ENCODE data around the gene SH3RF1.

The SH3RF1 gene

GRCh38 chr4:169163495-169163894 is 107.3 kb downstream of the SH3RF1 start:
- Histone ChIP-seq H3K9ac (ENCODE audit: low read depth, low read length, poor library complexity) (no peak overlapping the region), H3K27me3 (ENCODE audit: control insufficient read depth in 3 of 3, insufficient read depth in 3 of 3, low read depth in 1 of 3, low read length in 3 of 3) (no peaks in the 10 kb centered on the region), H3K9me3 (replicated peaks in 1 of 2; ENCODE audit: control insufficient read depth in 2 of 2, insufficient read depth in 1 of 2, low read depth in 1 of 2, low read length in 2 of 2) (no peaks in the 10 kb centered on the region), H3K4me3 (ENCODE audit: low read length in 2 of 2) (no peak overlapping the region), H3K14ac (ENCODE audit: low read length) (no peak overlapping the region), H3K4ac (ENCODE audit: low read length) (no peak overlapping the region), H3K4me2 (ENCODE audit: insufficient read depth, low read length, poor library complexity, severe bottlenecking) (no peak overlapping the region), H3K18ac (ENCODE audit: low read length) (no peak overlapping the region), H2BK120ac (ENCODE audit: low read depth, low read length) (no peak overlapping the region), H4K91ac (ENCODE audit: low read depth, low read length, poor library complexity) (no peak overlapping the region), H3K23ac (ENCODE audit: low read depth, low read length, poor library complexity) (no peak overlapping the region), H3K4me1 (ENCODE audit: control insufficient read depth in 2 of 2, insufficient read depth in 1 of 2, low read depth in 1 of 2, low read length in 2 of 2) (peaks cover 1% of the 10 kb centered on the region in 2 donors), H3K27ac (replicated peaks; ENCODE audit: low read length) (no peak overlapping the region), H2BK12ac (ENCODE audit: low read length) (no peak overlapping the region), H4K8ac (ENCODE audit: low read depth, low read length) (no peak overlapping the region), H3K36me3 (replicated peaks in 1 of 2; ENCODE audit: control insufficient read depth in 2 of 2, insufficient read depth in 2 of 2, low read length in 2 of 2) (no peaks in the 10 kb centered on the region), H2BK5ac (ENCODE audit: low read length) (no peak overlapping the region), H3K79me1 (ENCODE audit: low read depth, low read length) (no peaks in the 10 kb centered on the region), H2AK5ac (ENCODE audit: low read depth, low read length) (no peak overlapping the region), H2AFZ (ENCODE audit: low read length) (no peak overlapping the region), H2BK15ac (ENCODE audit: low read length) (no peak overlapping the region)
- no CpG with 5 or more reads among the region's 4 CpGs for WGBS, 2 donors (ENCODE audit: extremely low coverage in 2 of 2, insufficient read length in 2 of 2, insufficient replicate concordance in 1 of 2)
- no peak for DNase-seq (ENCODE audit: low spot score)

GRCh38 chr4:169160825-169161224 is 109.9 kb downstream of the SH3RF1 start:
- no peak overlapping the region for H3K23ac ChIP-seq (ENCODE audit: low read depth, low read length, poor library complexity)
- DNase-seq (ENCODE audit: low spot score), result no peak
- no peaks in the 10 kb centered on the region for H3K79me1 ChIP-seq (ENCODE audit: low read depth, low read length)
- H3K18ac ChIP-seq (ENCODE audit: low read length), result no peak overlapping the region
- no peak overlapping the region for H3K14ac ChIP-seq (ENCODE audit: low read length)
- H2BK15ac ChIP-seq (ENCODE audit: low read length), result no peak overlapping the region
- WGBS, 2 donors (ENCODE audit: extremely low coverage in 2 of 2, insufficient read length in 2 of 2, insufficient replicate concordance in 1 of 2), result no CpG with 5 or more reads among the region's 3 CpGs
- H3K4me2 ChIP-seq (ENCODE audit: insufficient read depth, low read length, poor library complexity, severe bottlenecking), result no peak overlapping the region
- no peak overlapping the region for H4K91ac ChIP-seq (ENCODE audit: low read depth, low read length, poor library complexity)
- no peak overlapping the region for H3K27ac ChIP-seq (replicated peaks; ENCODE audit: low read length)
- H3K9ac ChIP-seq (ENCODE audit: low read depth, low read length, poor library complexity), result no peak overlapping the region
- H3K4ac ChIP-seq (ENCODE audit: low read length), result no peak overlapping the region
- no peak overlapping the region for H4K8ac ChIP-seq (ENCODE audit: low read depth, low read length)
- peaks cover 1% of the 10 kb centered on the region in 2 donors for H3K4me1 ChIP-seq (ENCODE audit: control insufficient read depth in 2 of 2, insufficient read depth in 1 of 2, low read depth in 1 of 2, low read length in 2 of 2)
- no peak overlapping the region for H2AFZ ChIP-seq (ENCODE audit: low read length)
- H2BK5ac ChIP-seq (ENCODE audit: low read length), result no peak overlapping the region
- H3K27me3 ChIP-seq (ENCODE audit: control insufficient read depth in 3 of 3, insufficient read depth in 3 of 3, low read depth in 1 of 3, low read length in 3 of 3), result no peaks in the 10 kb centered on the region
- no peak overlapping the region for H2BK12ac ChIP-seq (ENCODE audit: low read length)
- H3K36me3 ChIP-seq (replicated peaks in 1 of 2; ENCODE audit: control insufficient read depth in 2 of 2, insufficient read depth in 2 of 2, low read length in 2 of 2), result peaks cover 2 to 10% of the 10 kb centered on the region in 2 donors
- no peak overlapping the region for H3K4me3 ChIP-seq (ENCODE audit: low read length in 2 of 2)
- no peak overlapping the region for H2AK5ac ChIP-seq (ENCODE audit: low read depth, low read length)
- no peak overlapping the region for H2BK120ac ChIP-seq (ENCODE audit: low read depth, low read length)
- no peaks in the 10 kb centered on the region for H3K9me3 ChIP-seq (replicated peaks in 1 of 2; ENCODE audit: control insufficient read depth in 2 of 2, insufficient read depth in 1 of 2, low read depth in 1 of 2, low read length in 2 of 2)

GRCh38 chr4:169159624-169160171 is 111.1 kb downstream of the SH3RF1 start:
- H3K4ac ChIP-seq (ENCODE audit: low read length), result no peak overlapping the region
- no peak overlapping the region for H2BK5ac ChIP-seq (ENCODE audit: low read length)
- peaks cover 1% of the 10 kb centered on the region in 2 donors for H3K4me1 ChIP-seq (ENCODE audit: control insufficient read depth in 2 of 2, insufficient read depth in 1 of 2, low read depth in 1 of 2, low read length in 2 of 2)
- H3K79me1 ChIP-seq (ENCODE audit: low read depth, low read length), result no peaks in the 10 kb centered on the region
- no peak overlapping the region for H3K14ac ChIP-seq (ENCODE audit: low read length)
- no peak for DNase-seq (ENCODE audit: low spot score)
- no peak overlapping the region for H4K8ac ChIP-seq (ENCODE audit: low read depth, low read length)
- H2BK15ac ChIP-seq (ENCODE audit: low read length), result no peak overlapping the region
- H3K4me2 ChIP-seq (ENCODE audit: insufficient read depth, low read length, poor library complexity, severe bottlenecking), result no peak overlapping the region
- no peak overlapping the region for H2BK12ac ChIP-seq (ENCODE audit: low read length)
- H3K9ac ChIP-seq (ENCODE audit: low read depth, low read length, poor library complexity), result no peak overlapping the region
- H4K91ac ChIP-seq (ENCODE audit: low read depth, low read length, poor library complexity), result no peak overlapping the region
- H2AFZ ChIP-seq (ENCODE audit: low read length), result no peak overlapping the region
- no peaks in the 10 kb centered on the region for H3K9me3 ChIP-seq (replicated peaks in 1 of 2; ENCODE audit: control insufficient read depth in 2 of 2, insufficient read depth in 1 of 2, low read depth in 1 of 2, low read length in 2 of 2)
- no peak overlapping the region for H3K18ac ChIP-seq (ENCODE audit: low read length)
- no peak overlapping the region for H2BK120ac ChIP-seq (ENCODE audit: low read depth, low read length)
- H2AK5ac ChIP-seq (ENCODE audit: low read depth, low read length), result no peak overlapping the region
- H3K27me3 ChIP-seq (ENCODE audit: control insufficient read depth in 3 of 3, insufficient read depth in 3 of 3, low read depth in 1 of 3, low read length in 3 of 3), result no peaks in the 10 kb centered on the region
- peaks cover 2 to 21% of the 10 kb centered on the region in 2 donors for H3K36me3 ChIP-seq (replicated peaks in 1 of 2; ENCODE audit: control insufficient read depth in 2 of 2, insufficient read depth in 2 of 2, low read length in 2 of 2)
- no peak overlapping the region for H3K23ac ChIP-seq (ENCODE audit: low read depth, low read length, poor library complexity)
- WGBS, 2 donors (ENCODE audit: extremely low coverage in 2 of 2, insufficient read length in 2 of 2, insufficient replicate concordance in 1 of 2), result no CpG with 5 or more reads among the region's 3 CpGs
- no peak overlapping the region for H3K4me3 ChIP-seq (ENCODE audit: low read length in 2 of 2)
- H3K27ac ChIP-seq (replicated peaks; ENCODE audit: low read length), result no peak overlapping the region

GRCh38 chr4:169158861-169159260 is 111.9 kb downstream of the SH3RF1 start:
- H2BK12ac ChIP-seq (ENCODE audit: low read length), result no peak overlapping the region
- peaks cover 1% of the 10 kb centered on the region in 2 donors for H3K4me1 ChIP-seq (ENCODE audit: control insufficient read depth in 2 of 2, insufficient read depth in 1 of 2, low read depth in 1 of 2, low read length in 2 of 2)
- H3K9me3 ChIP-seq (replicated peaks in 1 of 2; ENCODE audit: control insufficient read depth in 2 of 2, insufficient read depth in 1 of 2, low read depth in 1 of 2, low read length in 2 of 2), result no peaks in the 10 kb centered on the region
- WGBS, 2 donors (ENCODE audit: extremely low coverage in 2 of 2, insufficient read length in 2 of 2, insufficient replicate concordance in 1 of 2), result no CpG with 5 or more reads among the region's 2 CpGs
- H3K4ac ChIP-seq (ENCODE audit: low read length), result no peak overlapping the region
- H3K4me3 ChIP-seq (ENCODE audit: low read length in 2 of 2), result no peak overlapping the region
- H3K23ac ChIP-seq (ENCODE audit: low read depth, low read length, poor library complexity), result no peak overlapping the region
- H3K9ac ChIP-seq (ENCODE audit: low read depth, low read length, poor library complexity), result no peak overlapping the region
- H3K27ac ChIP-seq (replicated peaks; ENCODE audit: low read length), result no peak overlapping the region
- no peak overlapping the region for H3K4me2 ChIP-seq (ENCODE audit: insufficient read depth, low read length, poor library complexity, severe bottlenecking)
- H3K79me1 ChIP-seq (ENCODE audit: low read depth, low read length), result no peaks in the 10 kb centered on the region
- DNase-seq (ENCODE audit: low spot score), result no peak
- H2BK5ac ChIP-seq (ENCODE audit: low read length), result no peak overlapping the region
- no peak overlapping the region for H3K18ac ChIP-seq (ENCODE audit: low read length)
- no peak overlapping the region for H2BK15ac ChIP-seq (ENCODE audit: low read length)
- H4K8ac ChIP-seq (ENCODE audit: low read depth, low read length), result no peak overlapping the region
- H3K14ac ChIP-seq (ENCODE audit: low read length), result no peak overlapping the region
- H3K36me3 ChIP-seq (replicated peaks in 1 of 2; ENCODE audit: control insufficient read depth in 2 of 2, insufficient read depth in 2 of 2, low read length in 2 of 2), result peaks cover 2 to 29% of the 10 kb centered on the region in 2 donors
- no peak overlapping the region for H2AFZ ChIP-seq (ENCODE audit: low read length)
- H2AK5ac ChIP-seq (ENCODE audit: low read depth, low read length), result no peak overlapping the region
- H3K27me3 ChIP-seq (ENCODE audit: control insufficient read depth in 3 of 3, insufficient read depth in 3 of 3, low read depth in 1 of 3, low read length in 3 of 3), result no peaks in the 10 kb centered on the region
- no peak overlapping the region for H4K91ac ChIP-seq (ENCODE audit: low read depth, low read length, poor library complexity)
- H2BK120ac ChIP-seq (ENCODE audit: low read depth, low read length), result no peak overlapping the region
